HEK293 (cell line): ENCODE data around the gene SKOR2.

Source experiments
- CTCF ChIA-PET: fragments of 350-600 bp; formaldehyde crosslinking; extraction: SDS; loops from one replicate; lab custom pipeline; 2021; ENCODE audit warnings: antibody characterized with exemption; lab: Yijun Ruan, JAX
- POLR2A ChIA-PET: fragments of 300-600 bp; formaldehyde crosslinking; extraction: SDS; loops from one replicate; lab custom pipeline; 2020; ENCODE audit warnings: antibody characterized with exemption, inconsistent platforms; lab: Yijun Ruan, JAX
- H3K27ac ChIP-seq: fragments of 200-500 bp; sonication (Bioruptor generic); 2 replicates; pipeline ENCODE4 v1.5.1; 2014; ENCODE audit warnings: low read depth, low read length, control low read depth, inconsistent platforms; ENCODE audit errors: extremely low read depth
- H3K36me3 ChIP-seq, 2 experiments: fragments of 200-500 bp in 1 of 2; sonication (Bioruptor generic) in 1 of 2; 1 replicate in 1 of 2; 2 replicates in 1 of 2; pipeline ENCODE4 v1.5.1; 2014 to 2017; ENCODE audit warnings: inconsistent platforms in 2 of 2, low read length in 2 of 2; ENCODE audit not compliant: control insufficient read depth in 2 of 2, insufficient read depth in 1 of 2
- H3K4me1 ChIP-seq: fragments of 200-500 bp; sonication (Bioruptor generic); 2 replicates; pipeline ENCODE4 v1.5.1; 2014; ENCODE audit warnings: mild to moderate bottlenecking, low read length, inconsistent platforms; ENCODE audit not compliant: control insufficient read depth, insufficient read depth
- H3K4me3 ChIP-seq: 2 replicates; pipeline ENCODE4 v1.5.1; 2011; ENCODE audit warnings: low read depth, mild to moderate bottlenecking, control low read depth, low read length, moderate library complexity
- H3K9me3 ChIP-seq: fragments of 200-500 bp; sonication (Bioruptor generic); 2 replicates; pipeline ENCODE4 v1.5.1; 2014; ENCODE audit warnings: low read depth, low read length, inconsistent platforms; ENCODE audit not compliant: control insufficient read depth, insufficient read depth
- GLIS1 ChIP-seq: fragments of 450-650 bp; formaldehyde crosslinking; IDR thresholded peaks from 2 replicates; pipeline ENCODE4 v1.5.1; 2016; ENCODE audit warnings: missing biosample characterization, missing genetic modification characterization
- PATZ1 ChIP-seq: fragments of 450-650 bp; formaldehyde crosslinking; IDR thresholded peaks from 2 replicates; pipeline ENCODE4 v1.5.1; 2016; ENCODE audit warnings: missing biosample characterization, missing genetic modification characterization
- PBX3 ChIP-seq: sonication (generic); formaldehyde crosslinking; IDR thresholded peaks from 2 replicates; pipeline ENCODE4 v1.8.1; 2022; ENCODE audit warnings: mild to moderate bottlenecking, moderate library complexity, missing genetic modification reagents
- SCRT1 ChIP-seq: fragments of 450-650 bp; formaldehyde crosslinking; IDR thresholded peaks from 2 replicates; pipeline ENCODE4 v1.5.1; 2016; ENCODE audit warnings: missing biosample characterization, missing genetic modification characterization, borderline replicate concordance
- TSHZ1 ChIP-seq: fragments of 450-650 bp; formaldehyde crosslinking; IDR thresholded peaks from 2 replicates; pipeline ENCODE4 v1.5.1; 2016; ENCODE audit warnings: missing biosample characterization, missing genetic modification characterization, borderline replicate concordance
- ZBTB1 ChIP-seq: fragments of 450-650 bp; formaldehyde crosslinking; IDR thresholded peaks from 2 replicates; pipeline ENCODE4 v1.5.1; 2016; ENCODE audit warnings: missing biosample characterization, missing genetic modification characterization
- ZBTB11 ChIP-seq: fragments of 450-650 bp; formaldehyde crosslinking; conservative IDR thresholded peaks from 2 replicates; pipeline ENCODE4 v1.5.1; 2016; ENCODE audit warnings: low read depth, missing biosample characterization, missing genetic modification characterization
- ZIC2 ChIP-seq: fragments of 450-650 bp; formaldehyde crosslinking; IDR thresholded peaks from 2 replicates; pipeline ENCODE4 v1.5.1; 2016; ENCODE audit warnings: missing biosample characterization, missing genetic modification characterization
- ZNF121 ChIP-seq: fragments of 450-650 bp; formaldehyde crosslinking; IDR thresholded peaks from 2 replicates; pipeline ENCODE4 v1.5.1; 2016; ENCODE audit warnings: missing biosample characterization, missing genetic modification characterization
- ZNF155 ChIP-seq: fragments of 450-650 bp; formaldehyde crosslinking; IDR thresholded peaks from 2 replicates; pipeline ENCODE4 v1.5.1; 2016; ENCODE audit warnings: missing biosample characterization, missing genetic modification characterization
- ZNF174 ChIP-seq: fragments of 450-650 bp; formaldehyde crosslinking; IDR thresholded peaks from 2 replicates; pipeline ENCODE4 v1.5.0; 2017; ENCODE audit warnings: missing biosample characterization, mild to moderate bottlenecking, missing genetic modification characterization
- ZNF2 ChIP-seq: fragments of 450-650 bp; formaldehyde crosslinking; IDR thresholded peaks from 2 replicates; pipeline ENCODE4 v1.5.1; 2016; ENCODE audit warnings: missing biosample characterization, missing genetic modification characterization
- ZNF223 ChIP-seq: fragments of 450-650 bp; formaldehyde crosslinking; IDR thresholded peaks from 2 replicates; pipeline ENCODE4 v1.5.1; 2016; ENCODE audit warnings: missing biosample characterization, missing genetic modification characterization
- ZNF248 ChIP-seq: fragments of 450-650 bp; formaldehyde crosslinking; IDR thresholded peaks from 2 replicates; pipeline ENCODE4 v1.5.1; 2017; ENCODE audit warnings: missing biosample characterization, missing genetic modification characterization
- ZNF423 ChIP-seq: fragments of 450-650 bp; formaldehyde crosslinking; IDR thresholded peaks from 2 replicates; pipeline ENCODE4 v1.5.1; 2016; ENCODE audit warnings: missing biosample characterization, missing genetic modification characterization
- ZNF48 ChIP-seq: fragments of 450-650 bp; formaldehyde crosslinking; IDR thresholded peaks from 2 replicates; pipeline ENCODE4 v1.5.1; 2016; ENCODE audit warnings: missing biosample characterization, missing genetic modification characterization
- ZNF529 ChIP-seq: fragments of 450-650 bp; formaldehyde crosslinking; IDR thresholded peaks from 2 replicates; pipeline ENCODE4 v1.5.1; 2017; ENCODE audit warnings: missing genetic modification characterization, missing biosample characterization; ENCODE audit not compliant: insufficient replicate concordance
- ZNF580 ChIP-seq: fragments of 450-650 bp; formaldehyde crosslinking; IDR thresholded peaks from 2 replicates; pipeline ENCODE4 v1.5.1; 2016; ENCODE audit warnings: missing biosample characterization, missing genetic modification characterization
- ZNF585B ChIP-seq: fragments of 450-650 bp; formaldehyde crosslinking; IDR thresholded peaks from 2 replicates; pipeline ENCODE4 v1.5.1; 2016; ENCODE audit warnings: missing biosample characterization, missing genetic modification characterization
- ZNF629 ChIP-seq: fragments of 450-650 bp; formaldehyde crosslinking; IDR thresholded peaks from 2 replicates; pipeline ENCODE4 v1.5.1; 2017; ENCODE audit warnings: missing biosample characterization, missing genetic modification characterization
- ZNF707 ChIP-seq: fragments of 450-650 bp; formaldehyde crosslinking; IDR thresholded peaks from 2 replicates; pipeline ENCODE4 v1.5.1; 2016; ENCODE audit warnings: missing biosample characterization, missing genetic modification characterization
- ZNF768 ChIP-seq: fragments of 450-650 bp; formaldehyde crosslinking; IDR thresholded peaks from 2 replicates; pipeline ENCODE4 v1.5.1; 2018; ENCODE audit warnings: missing biosample characterization, mild to moderate bottlenecking, missing genetic modification characterization
- ZNF785 ChIP-seq: fragments of 450-650 bp; formaldehyde crosslinking; IDR thresholded peaks from 2 replicates; pipeline ENCODE4 v1.5.1; 2016; ENCODE audit warnings: missing biosample characterization, missing genetic modification characterization

SKOR2 gene

GRCh38 chr18:47288741-47289140 lies 37.3 kb upstream of the SKOR2 start (continued):
- no peak for TF ChIP-seq ZNF248
- TF ChIP-seq ZNF223 (tag by site-specific recombination) = no peak
- no peak for TF ChIP-seq ZNF155 (tag by site-specific recombination)
- TF ChIP-seq ZNF2 (tag by site-specific recombination) = no peak
- no peak for TF ChIP-seq ZNF629 (tag by site-specific recombination)
- no peak for TF ChIP-seq ZNF707
- TF ChIP-seq ZNF768 = no peak
- no peak for TF ChIP-seq ZNF423 (tag by site-specific recombination)

- no peak overlapping the region for H3K27ac ChIP-seq
- no peak overlapping the region for H3K4me3 ChIP-seq
- POLR2A ChIA-PET = no interaction called here
- TF ChIP-seq ZNF174 (tag by site-specific recombination) (no peak), GLIS1 (0 out of 2 replicates have a peak, but pooled peaks have one; percentile 22), ZNF585B (no peak), ZNF48 (tag by site-specific recombination) (no peak)
- H3K4me1 ChIP-seq = no peaks in the 10 kb centered on the region
- CTCF ChIA-PET = interaction anchor here (0.6 kb wide), 1 partner anchor 721 kb away, joined by 3 read pairs; no protein-coding TSS in a partner anchor
- no peaks in the 10 kb centered on the region for H3K36me3 ChIP-seq
- H3K9me3 ChIP-seq = no peaks in the 10 kb centered on the region
Observed at GRCh38 chr18:47287911-47288585, 36.6 kb upstream of the SKOR2 start.

- Histone ChIP-seq H3K9me3 (no peaks in the 10 kb centered on the region), H3K4me1 (no peaks in the 10 kb centered on the region), H3K36me3 (no peaks in the 10 kb centered on the region), H3K27ac (no peak overlapping the region), H3K4me3 (no peak overlapping the region)
- CTCF ChIA-PET = interaction anchor here (0.6 kb wide), 1 partner anchor 28 kb away, joined by 3 read pairs; no protein-coding TSS in a partner anchor
- TF ChIP-seq PATZ1 (tag by site-specific recombination) (no peak), SCRT1 (tag by site-specific recombination) (no peak), TSHZ1 (tag by site-specific recombination) (no peak), ZNF248 (no peak), ZNF121 (tag by site-specific recombination) (no peak), ZNF585B (no peak), ZNF174 (tag by site-specific recombination) (no peak), ZBTB11 (tag by site-specific recombination) (no peak), PBX3 (CRISPR knock-in tag) (no peak), ZNF580 (tag by site-specific recombination) (no peak), ZIC2 (tag by site-specific recombination) (no peak), ZBTB1 (tag by site-specific recombination) (no peak), ZNF529 (tag by site-specific recombination) (no peak), ZNF785 (no peak)
- POLR2A ChIA-PET = no interaction called here
Observed at GRCh38 chr18:47286776-47287410, 35.4 kb upstream of the SKOR2 start.
